HL-60/S4 treated with retinoic acid at 250 ng/mL for 4 days and 3 days (cell line): ENCODE measurements around the gene BARHL1.

Source experiments
- in situ Hi-C: fragments of 300-500 bp; cut with MboI; formaldehyde crosslinking; loops from 2 replicates; pipeline ENCODE4 v1.7.0; 2022; ENCODE audit warnings: low sequenced_read_pairs

Gene BARHL1

DNA sequence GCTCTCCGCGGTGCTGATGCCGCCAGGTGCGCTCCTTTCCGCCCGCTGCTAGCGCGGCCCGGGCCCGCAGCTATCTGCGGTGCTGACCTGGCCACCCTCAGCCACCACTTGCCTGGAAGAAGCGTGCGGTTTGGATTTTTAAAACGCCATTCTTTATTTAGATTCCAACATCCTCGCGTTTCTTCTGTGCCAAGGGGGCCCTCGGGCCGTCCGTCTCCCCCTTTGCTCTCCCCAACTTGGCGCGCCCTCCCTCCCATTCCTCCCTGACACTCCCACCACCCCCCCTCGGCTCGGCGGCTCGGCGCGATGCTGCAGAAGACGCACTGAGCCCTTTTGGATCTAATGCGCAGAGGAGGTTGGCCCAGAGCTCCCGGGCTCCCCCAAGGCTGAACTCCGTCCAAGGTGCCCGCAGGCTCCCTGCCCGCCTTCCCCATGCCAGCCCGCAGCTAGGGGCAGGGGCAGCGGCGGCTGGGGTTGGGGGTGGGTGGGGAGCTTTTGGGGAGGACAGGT is at the start of gene BARHL1:
TSS of gene BARHL1 (plus strand) at position 331 of the 510 bp plus-strand sequence. CDS start 192 bp downstream, outside the sequence.
- in situ Hi-C loops: no loop called here

DNA sequence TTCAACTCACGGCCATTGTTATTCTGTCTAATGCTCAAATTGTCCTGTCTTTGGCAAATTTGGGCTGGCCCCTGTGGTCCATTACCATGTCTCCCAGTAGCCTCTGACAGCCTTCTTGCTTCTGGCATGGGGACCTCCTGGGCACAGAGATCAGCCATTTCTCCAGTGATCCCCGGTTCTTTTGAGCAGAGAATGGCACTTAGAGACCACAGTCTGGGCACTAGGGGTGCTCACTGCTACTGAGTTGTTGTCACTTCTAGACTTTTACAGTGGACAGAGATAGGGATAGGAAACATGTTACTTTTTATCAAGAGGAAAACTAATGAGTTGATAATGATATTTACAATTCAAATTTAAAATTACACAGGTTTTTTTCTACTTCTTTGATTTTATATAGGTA is 47.6 kb upstream of the BARHL1 start:
- in situ Hi-C loops: no loop called here

DNA sequence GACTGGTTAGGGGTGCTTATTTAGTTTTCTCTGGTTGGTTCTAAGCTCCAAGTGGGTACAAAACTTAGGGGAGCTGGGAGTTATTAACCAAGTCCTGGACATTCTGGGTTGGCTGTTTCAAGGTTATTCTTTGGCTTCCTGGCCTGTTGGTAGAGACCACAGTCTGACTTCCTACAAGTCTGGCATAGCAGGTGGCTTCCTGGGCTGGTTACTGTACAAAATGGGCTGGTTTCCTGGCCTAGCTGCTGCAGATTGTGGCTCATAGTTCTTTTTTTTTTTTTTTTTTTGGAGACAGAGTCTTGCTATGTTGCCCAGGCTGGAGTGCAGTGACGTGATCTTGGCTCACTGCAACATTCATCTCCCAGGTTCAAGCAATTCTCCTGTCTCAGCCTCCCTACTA is 46.3 kb upstream of the BARHL1 start:
- in situ Hi-C loops: no loop called here

DNA sequence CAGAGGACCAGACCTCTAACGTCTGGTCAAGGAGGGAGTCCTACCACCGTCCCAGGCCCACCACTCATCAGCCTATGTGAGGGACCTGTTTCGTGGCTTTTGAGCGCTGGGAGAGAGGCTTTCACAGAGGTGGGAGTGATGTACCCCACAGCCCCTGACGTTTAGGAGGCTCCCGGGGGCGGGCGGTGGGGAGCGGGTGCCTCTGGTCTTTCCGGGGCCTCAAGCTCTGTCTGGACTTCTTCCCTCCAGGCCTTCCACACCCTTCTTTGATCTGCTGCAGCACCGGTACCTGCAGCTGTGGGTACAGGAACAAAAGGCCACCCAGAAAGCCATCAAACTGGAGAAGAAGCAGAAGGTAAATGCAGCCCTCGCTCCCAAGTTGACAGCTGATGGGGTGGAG is 45.1 kb upstream of the BARHL1 start:
- in situ Hi-C loops: no loop called here

DNA sequence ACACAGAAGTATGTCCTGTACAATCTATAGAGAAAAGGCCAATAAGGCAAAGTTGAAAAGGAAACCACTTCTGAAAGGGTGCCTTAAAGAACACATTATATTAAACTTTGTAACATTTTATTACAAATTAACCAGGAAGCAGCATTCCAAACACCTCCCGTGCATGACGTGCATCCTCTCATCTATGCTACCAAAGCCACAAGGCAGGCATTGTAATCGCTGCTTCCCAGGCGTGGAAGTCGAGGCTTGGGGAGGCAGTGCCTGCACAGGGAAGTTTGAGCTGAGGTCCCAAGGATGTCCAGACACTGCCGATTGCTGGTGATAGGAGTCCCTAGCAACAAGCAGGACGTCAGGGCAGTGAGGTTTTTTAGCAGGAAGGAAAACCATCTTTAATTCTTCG is 44.3 kb upstream of the BARHL1 start:
- in situ Hi-C loops: no loop called here

DNA sequence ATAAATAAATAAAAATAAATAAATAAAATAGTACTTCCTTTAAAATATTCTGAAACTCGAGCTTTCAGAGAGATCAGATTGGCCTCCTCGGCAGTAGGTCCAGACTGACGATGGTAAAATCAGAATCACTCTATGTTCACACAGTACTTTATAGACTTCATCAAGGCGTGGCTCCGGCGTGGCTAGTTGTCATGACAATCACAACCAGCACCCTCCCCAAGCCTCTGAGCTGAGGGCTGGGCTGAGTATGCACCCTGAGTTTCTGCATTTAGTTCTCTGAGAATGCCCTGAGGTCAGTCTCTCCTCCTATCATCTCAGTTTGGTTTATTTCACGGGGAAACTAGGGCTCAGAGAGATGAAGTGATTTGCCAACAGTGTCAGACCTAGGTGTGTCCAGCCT is 43.3 kb upstream of the BARHL1 start:
- in situ Hi-C loops: no loop called here

DNA sequence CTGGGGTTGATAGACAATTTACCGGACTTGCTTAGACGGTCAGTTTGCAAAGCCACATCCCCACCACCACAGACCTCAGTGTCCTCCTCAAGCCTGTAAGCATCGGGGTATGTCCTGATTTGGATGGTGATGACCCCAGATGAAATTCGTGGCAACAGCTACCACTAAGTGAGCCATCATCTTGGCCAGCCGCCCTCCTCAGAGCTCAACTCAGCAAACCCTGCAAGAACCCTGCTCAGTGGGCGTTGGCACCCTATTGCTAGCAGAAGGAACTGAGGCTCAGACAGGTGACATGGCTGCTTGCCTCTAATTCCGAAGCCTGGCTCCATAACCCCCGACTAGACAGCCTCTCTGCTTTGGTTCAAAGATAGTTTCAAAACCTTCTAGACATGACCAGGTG is 41.4 kb upstream of the BARHL1 start:
- in situ Hi-C loops: no loop called here

DNA sequence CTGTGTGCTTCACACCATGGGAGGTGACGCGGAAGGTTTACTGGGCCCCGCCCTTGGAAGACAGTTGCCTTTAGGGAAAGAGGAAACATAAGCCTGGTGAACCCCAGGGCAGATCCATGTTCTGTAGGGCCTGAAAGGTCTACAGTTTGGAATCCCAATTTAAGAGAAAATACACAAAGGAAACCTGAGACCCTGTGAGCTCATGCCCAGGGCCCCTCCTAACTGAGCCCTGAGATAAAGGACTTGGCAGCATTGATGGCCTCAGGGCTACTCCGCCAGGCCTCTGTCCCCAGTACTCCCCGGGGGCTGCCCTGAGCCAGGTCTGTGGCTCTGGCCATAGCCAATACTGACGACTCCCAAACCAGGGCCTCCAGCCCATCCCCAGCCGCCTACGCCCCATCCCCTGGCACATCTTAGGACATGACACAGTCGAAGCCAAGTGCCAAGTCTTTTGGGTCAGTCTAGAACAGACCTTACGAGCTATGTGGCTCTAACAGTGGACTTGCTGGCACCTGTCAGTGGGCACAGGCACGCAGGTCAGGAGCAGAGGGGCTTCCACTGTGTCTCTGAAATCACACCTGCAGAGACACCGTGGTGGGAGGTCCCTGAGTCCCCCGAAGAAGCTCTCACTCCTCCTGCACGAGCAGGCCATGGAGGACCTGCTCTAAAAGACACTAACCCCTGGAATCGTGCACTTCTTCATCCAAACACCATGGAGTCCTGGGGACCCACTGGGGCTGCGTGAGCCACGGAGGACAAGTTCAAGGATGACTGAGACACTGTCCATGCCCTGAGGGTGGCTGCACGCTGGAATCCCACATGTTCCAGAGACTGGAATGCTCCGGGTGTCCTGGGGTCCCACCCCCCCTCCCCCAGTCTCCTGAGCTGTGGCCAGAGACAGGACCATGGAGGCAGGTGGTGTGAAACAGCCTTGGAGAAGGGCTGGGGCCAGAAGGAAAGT is 40.3 kb upstream of the BARHL1 start:
- in situ Hi-C loops: no loop called here

DNA sequence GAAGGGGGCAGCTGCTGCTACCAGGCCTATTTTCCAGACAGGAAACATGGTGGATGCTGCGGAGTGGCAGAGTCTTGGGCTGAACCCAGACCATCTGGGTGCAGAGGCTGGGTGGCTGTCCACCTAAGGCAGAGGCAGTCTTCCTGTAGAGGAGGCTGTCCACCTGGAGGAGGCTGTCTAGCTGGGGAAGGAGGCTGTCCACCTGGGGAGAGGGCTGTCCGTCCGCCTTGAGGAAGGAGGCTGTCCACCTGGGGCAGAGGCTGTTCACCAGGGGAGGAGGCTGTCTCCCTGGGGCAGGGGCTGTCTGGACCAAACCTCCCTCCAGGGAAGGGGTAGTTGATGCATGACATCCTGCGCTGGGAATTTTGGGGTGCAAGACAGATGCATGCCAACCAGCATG is 39.2 kb upstream of the BARHL1 start:
- in situ Hi-C loops: no loop called here

DNA sequence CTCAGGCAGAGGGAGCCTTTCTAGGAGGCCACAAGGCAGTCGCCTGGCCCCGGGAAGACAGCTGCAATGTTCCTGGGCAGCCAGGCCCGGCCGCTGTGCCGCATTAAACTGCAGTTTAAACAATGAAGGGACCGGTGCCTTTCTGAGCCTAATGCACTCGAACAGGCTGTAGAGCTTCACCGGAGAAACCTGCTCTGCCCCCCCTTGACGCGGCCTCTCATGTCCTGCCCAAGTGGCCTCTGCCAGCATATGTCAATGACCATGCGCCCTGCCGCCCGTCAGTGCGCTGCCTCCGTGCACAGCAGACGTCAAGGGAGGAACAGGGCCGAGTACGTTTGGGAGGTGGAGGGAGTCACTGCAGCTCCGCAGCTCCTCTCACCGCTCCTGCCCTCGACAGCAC is 38.4 kb upstream of the BARHL1 start:
- in situ Hi-C loops: no loop called here

DNA sequence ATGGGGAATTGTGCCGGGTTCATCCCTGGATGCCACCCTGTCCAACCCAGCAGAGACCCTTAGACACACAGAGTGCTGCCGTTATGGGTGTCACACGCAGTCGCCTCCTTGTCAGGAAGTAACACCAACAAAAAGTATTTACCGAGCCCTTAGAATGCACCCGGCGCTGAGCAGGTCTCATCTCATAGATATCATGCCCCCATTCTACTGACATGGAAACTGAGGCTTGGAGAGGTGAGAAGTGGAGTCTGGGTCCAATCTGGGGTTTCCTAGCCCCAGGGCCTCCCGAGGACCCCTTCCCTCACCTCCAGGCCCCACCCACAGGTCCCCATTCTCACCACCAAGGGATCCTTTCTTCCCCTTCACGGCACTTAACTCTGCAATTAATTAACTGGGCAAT is 36.8 kb upstream of the BARHL1 start:
- in situ Hi-C loops: no loop called here

DNA sequence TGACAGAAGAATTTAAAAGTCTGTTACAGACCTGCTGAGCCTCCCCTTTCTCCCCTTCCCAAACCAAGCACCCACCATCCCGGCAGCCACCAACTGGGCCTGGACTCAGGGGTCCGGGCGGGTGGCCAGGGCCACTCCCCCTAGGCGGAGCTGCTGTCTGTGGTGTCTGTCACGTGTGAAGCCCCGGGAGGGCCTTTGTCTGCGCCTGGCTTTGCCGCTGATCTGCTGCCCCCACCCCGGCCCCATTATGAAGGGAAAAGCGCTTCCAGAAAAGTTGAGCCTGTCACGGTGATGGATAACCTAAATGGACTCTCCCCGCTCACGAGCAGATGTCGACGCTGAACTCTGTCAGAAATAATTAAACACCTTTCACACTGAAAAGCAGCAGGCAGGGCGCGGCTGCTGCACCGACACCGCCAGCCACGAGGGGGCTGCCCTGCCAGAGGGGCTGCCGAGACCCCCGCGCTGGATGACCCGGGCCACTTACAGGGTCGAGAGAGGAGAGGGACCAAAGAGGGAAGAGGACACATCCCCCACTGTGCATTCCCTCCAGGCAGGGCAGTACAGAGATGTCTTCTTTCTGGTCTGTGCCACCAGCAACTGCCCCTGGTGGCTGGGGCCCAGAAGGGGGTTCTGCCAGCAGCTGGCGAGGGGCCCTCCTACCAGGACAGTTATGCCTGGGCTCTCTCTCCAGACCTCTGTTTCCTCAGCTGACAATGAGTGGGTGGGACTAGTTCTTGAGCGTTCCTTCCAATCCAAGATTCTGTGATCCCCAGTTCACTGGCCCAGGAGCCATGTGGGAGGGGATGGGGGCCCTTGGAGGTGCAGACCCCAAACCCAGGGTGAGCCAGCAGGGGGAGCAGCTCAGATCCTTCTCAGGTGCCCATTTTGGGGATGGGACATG is 36.0 kb upstream of the BARHL1 start:
- in situ Hi-C loops: no loop called here

DNA sequence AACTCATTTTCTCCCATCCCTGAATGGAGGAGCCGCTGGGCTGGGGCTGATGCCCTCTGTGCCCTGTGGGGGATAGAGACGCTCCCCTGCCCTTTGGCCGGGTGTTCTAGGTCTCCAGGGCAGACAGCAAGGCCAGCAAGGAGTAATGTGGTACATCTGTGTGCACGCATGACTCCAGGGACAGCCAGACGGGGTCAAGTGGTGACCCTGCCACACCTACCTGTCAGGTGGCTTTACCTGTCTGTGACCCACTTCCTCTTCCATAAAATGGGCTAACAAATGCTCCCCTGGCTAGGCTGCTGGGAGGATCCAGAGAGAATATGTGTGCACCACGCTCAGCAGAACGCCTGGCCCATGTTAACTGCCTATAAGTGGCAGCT is 35.4 kb upstream of the BARHL1 start:
- in situ Hi-C loops: no loop called here

DNA sequence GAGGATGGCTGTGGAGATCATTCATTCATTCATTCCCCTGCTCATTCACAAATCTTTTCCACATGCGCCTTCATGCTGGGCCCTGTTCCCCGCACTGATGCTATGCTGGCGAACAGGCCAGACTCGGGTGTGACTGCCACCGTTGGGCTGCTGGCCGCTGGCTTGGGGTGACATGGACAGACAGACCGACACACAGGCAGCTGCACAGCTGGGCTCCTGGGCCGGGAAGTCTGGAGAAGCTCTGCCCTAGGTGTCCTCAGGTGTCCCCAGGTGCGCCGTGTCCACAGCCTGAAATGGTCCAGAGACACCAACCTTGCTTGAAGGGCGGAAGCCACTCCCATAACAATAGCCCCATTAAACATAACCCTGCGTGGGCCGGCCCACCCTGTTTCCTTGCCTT is 35.0 kb upstream of the BARHL1 start:
- in situ Hi-C loops: no loop called here

DNA sequence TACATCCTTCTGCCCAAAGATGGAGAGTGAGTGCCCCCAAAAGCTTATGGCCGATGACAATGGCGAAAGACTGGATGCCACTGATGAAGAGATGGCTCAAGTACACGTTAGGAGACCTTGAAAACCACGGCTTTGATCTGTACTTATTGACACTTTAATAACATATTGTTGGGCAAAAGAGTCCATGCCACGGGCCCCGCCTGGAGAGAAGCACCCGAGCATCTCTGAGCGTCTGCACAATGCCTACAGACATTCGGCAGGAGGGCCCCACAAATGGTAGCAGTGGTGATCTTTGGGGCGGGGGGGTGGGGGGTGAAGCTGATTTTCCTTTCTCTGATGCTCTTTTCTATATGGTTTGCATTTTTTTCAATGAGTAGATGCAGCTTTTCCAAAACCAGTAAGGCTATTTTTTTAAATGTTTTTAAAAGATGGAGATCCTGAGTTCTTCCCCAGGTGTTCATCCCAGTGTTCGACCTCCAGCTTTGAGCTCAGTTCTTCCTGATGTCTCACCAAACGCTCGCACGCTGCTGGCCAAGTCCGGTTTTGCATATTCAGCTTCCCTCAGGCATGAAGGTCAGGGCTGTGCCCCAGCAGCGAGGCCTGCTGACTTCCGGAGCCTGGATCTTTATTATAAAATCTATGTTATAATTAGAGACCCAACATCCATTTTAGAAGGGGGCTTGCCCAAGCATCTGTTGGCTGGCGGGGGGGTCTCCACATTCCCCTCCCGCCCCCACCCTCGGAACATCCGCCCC is 34.3 kb upstream of the BARHL1 start:
- in situ Hi-C loops: no loop called here

DNA sequence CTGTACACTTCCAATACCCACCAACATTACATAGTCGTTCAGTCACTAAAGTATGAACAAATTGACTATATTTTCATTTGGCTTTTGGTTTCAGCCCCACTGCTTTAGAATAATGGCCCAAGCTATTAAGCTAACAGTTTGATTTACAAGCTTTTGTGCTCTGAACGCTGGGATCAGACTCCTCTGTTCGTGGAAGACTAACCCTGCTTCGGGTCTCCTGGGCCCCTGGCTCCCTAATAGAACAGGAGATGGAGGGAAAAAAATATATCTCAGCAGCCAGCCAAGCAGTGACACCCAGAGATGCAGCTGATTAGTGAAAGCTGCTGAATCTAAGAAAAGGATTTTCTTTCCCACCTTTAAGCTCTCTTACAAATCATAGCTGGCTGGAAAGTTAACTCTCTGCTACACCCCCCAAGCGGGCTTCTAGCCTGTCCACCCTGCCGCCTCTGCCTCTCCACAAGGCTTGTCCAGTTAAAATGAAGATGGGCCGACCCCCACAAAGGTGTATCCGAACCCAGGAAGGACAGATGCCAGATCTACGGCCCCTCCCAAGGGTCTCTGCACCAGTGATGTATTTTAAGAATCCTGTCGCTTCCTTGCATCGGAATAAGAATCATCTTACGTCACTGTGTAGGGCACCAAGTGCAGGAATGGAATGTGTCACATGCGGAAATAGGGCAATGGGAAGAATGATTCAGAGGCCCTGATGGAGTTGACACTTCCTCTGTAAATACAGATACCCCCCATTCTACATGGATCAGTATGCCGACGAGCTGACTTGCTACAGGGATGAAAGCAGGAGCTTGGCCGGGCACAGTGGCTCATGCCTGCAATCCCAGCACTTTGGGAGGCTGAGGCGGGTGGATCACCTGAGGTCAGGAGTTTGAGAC is 33.4 kb upstream of the BARHL1 start:
- in situ Hi-C loops: no loop called here

DNA sequence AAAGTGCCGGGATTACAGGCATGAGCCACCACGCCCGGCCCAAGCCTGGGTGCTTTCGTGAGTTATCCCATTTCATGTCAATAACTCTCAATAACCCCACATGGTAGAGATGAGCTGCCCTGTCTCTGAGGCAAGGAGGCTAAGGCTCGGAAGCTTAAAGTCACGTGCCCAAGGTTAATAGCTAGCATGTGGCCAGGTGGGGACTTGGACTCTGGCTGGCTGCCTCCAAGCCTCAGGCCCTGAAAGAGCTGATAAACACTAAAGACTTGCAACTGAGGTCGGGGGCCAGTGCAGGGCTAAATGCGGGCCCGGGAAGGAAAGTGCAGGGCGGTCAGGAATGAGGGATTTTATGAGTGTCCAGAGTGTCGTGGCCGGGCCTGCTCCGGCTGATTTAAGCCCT is 30.9 kb upstream of the BARHL1 start:
- in situ Hi-C loops: no loop called here

DNA sequence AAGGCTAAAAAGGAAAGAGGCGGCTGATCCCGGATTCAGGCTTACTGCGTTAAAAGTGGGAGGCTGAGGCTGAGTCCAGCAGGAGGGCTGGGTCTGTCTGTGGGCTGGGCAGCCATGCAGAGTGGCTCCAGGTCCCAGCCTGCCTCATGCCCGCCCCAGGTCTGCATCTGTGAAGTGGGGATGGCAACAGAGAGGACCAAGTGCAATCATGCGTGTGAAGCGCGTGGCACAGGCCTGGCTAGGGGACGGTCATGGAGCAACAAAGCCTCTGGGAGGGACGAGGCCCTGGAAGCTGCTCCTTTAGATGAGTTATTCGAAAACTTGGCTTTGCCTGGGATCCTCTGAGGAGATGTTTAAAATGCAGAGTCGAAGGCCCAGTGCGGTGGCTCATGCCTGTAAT is 30.4 kb upstream of the BARHL1 start:
- in situ Hi-C loops: no loop called here

DNA sequence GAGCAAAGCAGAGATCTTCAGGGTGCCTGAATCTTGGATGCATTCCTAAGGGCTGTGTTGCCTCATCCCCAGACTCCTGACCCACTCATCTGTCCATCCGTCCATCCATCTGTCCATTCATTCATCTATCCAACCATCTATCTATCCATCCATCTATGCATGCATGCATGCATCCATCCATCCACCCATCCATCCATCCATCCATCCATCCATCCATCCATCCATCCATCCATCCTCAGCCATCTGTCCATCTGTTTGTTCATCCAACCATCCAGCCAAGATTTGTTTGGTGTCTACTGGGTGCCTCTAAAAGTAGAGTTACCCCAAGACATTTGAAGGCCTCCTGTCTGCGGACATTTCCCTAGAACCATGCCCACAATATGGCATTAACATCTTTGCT is 27.7 kb upstream of the BARHL1 start:
- in situ Hi-C loops: no loop called here

DNA sequence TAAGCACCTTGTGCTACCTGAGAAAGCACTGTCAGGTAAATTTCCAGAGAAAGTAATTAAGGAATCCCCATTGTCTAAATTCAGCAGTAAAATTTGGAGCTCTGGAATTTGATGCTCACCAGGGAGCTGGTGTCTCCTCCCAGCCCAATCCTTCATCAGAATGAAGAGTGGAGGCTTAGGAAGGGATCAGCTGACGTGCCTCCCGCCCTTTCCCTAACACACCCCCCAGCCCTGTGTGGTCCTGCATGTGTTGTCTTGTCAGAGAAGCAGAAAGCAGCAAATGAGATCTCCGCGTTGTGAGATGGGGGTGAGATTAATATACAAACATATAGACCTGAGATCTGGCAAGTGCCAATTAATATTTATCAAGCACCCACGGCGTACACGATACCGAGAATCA is 26.9 kb upstream of the BARHL1 start:
- in situ Hi-C loops: no loop called here
